ENCODE results near the gene LRRK2.
"Not testable (repeated sequence)": the region's sequence is repeated elsewhere in the genome, so short reads cannot be mapped to it uniquely, and the experiment has no call there.

The LRRK2 gene

DNA sequence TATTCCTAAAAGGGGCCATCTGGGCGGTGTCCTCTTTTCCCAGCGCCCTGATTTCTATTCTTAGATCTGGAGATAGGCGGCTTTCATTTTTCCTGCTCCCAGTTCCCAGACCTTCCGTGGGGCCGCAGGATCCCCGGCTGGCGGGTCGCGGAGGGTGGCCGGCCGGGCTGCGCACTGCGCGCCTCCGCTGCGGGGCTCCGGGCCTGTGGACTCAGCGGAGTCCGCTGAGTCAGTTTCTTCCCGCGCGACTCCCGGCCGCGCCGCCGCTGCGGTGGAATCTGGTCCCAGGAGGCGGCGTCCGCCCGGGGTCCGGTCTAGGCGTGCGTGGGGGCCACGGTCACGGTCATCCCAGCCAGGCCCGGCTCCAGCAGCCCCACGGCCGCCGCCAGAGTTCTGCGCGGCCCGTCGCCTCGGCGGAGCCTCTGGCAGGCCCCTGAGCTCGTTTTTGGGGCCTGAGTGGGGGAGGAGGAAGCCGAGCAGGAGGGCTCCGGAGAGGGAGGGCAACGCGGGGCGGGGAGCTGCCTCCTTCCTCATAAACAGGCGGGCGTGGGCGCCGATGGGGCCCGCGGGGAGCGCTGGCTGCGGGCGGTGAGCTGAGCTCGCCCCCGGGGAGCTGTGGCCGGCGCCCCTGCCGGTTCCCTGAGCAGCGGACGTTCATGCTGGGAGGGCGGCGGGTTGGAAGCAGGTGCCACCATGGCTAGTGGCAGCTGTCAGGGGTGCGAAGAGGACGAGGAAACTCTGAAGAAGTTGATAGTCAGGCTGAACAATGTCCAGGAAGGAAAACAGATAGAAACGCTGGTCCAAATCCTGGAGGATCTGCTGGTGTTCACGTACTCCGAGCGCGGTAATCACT is at the start of gene LRRK2:
TSS of gene LRRK2 (plus strand) at position 559 of the 853 bp plus-strand sequence. CDS start at position 694, 135 bp downstream.
- peak; percentile 10 for DNase-seq

GRCh38 chr12:40175045-40175444 is 49.8 kb upstream of the LRRK2 start:
- DNase-seq: no peak

GRCh38 chr12:40175489-40175888 is 49.3 kb upstream of the LRRK2 start:
- no peak for DNase-seq

DNA sequence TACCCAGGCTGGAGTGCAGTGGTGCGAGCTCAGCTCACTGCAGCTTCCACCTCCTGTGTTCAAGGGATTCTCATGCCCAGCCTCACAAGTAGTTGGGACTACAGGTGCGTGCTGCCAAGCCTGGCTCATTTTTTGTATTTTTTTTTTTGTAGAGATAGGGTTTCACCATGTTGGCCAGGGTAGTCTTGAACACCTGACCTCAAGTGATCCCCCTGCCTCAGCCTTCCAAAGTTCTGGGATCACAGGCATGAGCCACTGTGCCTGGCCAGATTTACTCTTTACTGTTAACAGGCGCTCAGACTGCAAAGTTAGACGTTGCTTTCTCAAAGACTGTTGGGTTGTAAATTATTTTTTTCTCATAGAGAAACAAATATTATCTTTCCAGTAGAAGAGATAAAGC is 46.1 kb upstream of the LRRK2 start:
- DNase-seq: no peak

DNA sequence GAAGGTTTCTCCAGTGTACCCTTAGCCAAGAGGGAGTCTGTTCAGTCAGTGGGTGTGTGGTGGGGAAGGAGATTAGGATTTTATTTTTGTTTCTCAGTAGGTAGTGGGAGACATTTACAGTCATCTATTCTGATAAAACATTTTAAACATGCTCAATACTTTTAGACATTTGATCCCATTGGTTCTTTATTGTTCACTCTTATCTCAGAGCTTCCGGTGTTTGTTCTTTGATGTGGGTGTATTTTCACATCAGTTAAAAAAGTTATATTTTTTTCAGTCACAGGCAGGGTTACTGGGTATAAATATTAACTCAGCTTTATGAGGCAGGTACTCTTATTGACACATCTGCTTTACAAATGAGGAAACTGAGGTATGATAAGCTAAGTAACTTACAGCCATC is 43.3 kb upstream of the LRRK2 start:
- no peak for DNase-seq

DNA sequence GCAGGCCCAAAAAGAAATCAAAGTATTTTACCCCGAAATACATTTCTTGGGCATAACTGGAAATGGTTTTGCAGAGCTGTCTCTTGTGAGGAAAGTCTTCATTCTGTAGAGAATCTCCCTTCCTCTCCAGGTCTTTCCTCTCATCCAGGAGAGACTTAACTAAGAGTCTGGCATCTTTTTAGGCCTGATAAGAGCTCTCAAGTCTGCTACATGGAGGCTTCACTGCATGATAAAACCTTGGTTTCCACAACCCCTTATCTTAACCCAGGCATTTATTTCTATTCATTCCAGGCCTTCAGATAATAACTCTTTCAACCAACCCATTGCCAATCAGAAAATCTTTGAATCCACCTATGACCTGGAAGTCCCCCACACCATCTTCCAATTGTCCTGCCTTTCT is 41.1 kb upstream of the LRRK2 start:
- DNase-seq: no peak

DNA sequence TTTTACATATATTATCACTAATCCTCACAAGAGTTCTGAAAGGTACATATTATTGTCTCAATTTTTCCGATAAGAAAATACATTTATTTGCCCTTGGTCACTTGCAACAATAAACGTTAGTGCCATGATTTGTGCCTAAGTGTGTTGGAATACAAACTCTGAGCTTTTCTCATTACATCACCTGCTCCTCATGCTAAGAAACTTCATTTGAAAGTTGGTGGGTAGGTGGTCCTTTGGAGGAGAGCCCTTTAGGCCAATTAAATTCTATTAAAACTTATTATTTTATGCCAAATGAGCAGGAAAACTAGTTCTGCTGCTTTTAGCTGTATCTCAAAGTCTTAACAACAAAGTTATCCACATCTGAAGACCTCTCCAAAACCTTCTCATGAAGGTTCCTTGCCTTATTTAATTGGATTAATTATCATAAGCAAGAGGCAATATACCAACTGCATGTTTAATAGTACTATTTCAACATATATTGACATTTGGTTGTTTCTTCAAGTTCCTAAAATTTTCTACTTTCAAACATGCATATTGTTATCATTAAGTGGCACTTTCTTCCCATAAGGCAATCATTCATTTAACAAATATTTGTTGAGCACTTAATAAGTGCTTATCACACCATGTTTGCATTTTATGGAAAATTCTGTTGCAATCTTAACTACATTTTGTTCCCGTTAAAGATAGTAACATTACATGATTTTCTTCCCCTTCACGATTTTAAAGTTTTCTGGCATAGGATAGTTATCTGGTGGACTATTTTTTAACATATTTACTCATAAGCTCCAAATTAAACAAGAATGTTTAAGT is 40.1 kb upstream of the LRRK2 start:
- no peak for DNase-seq

DNA sequence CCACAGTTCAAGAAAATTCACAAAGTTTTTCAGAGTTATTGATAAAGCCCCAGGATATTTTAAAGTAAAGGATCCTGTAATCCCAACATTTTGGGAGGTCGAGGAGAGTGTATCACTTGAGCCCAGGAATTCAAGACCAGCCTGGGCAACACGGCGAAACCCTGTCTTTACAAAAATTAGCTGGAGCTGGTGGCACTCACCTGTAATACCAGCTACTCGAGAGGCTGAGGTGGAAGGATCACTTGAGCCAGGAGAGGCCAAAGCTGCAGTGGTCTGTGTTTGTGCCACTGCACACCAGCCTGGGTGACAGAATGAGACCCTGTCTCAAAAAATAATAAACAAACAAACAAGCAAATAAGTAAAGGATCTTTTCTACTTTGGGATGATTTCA is 39.5 kb upstream of the LRRK2 start:
- no peak for DNase-seq

DNA sequence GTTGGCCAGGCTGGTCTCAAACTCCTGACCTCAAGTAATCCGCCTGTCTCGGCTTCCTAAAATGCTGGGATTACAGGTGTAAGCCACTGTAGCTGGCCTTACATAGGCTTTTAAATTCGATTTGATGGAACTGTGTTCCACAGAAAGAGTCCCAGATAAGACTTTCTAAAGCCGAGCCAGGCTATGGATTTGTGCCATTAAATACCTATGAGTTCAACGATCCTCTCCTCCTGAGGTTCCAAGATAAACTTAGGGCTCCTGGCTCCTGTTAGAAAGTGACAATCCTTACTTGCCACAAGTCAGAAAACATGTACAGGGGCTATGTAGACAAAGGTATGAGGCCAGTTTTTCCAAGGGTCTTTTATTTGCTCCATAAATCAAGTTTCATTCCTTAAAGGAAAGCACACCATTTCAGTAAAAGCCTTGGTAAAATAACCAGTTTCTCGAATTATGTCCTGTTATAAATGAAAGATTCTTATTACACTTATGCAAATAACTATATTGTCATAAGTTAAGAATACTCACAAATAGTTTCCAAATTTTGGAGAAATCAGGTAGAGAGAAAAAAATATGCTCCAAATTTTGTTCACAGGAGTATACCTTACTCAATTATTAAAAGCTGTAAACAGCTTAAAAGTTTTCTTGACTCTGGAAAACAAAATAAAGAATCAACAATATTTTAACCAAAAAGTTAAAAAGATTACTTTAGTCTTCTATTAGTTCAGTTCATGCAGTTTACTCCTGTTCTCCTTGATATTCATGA is 36.1 kb upstream of the LRRK2 start:
- no peak for DNase-seq

- no peak for DNase-seq
These were observed 32.0 kb upstream of the LRRK2 start for GRCh38 chr12:40192704-40193255.

- DNase-seq: no peak
These were observed 30.0 kb upstream of the LRRK2 start for GRCh38 chr12:40194846-40195245.

DNA sequence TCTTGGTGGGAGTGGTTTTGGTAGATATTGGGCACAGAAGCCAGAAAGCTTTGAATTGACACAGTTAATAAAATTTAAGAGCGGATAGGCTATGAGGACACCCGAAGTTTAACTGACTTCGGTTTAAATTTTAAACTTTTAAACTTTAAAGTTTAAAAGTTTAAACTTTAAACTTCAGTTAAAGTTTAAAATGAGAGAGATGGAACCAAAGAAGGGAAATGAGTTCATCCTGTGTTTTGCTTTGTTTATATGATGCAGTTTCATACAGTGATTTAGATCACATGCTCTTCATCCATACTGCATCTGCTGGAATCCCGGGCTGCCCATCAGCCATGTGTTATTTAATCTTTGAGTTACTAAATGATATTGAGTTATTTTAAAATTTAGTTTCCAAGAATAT is 27.2 kb upstream of the LRRK2 start:
- no peak for DNase-seq

DNA sequence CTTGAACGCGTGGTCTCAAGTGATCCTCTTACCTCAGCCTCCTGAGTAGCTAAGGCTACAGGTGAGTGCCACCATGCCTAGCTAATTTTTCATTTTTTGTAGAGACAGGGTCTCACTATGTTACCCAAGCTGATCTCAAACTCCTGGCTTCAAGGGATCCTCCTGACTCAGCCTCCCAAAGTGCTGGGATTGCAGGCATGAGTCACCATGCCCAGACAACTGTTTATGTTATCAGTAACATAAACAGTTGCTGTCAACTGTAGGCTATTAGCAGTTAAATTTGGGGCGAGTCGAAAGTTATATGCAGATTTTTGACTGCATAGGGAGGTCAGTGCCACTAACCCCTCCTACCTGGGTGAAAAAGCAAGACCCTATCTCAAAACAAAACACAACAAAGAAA is 26.2 kb upstream of the LRRK2 start:
- DNase-seq: no peak

GRCh38 chr12:40202095-40203059 is 22.4 kb upstream of the LRRK2 start:
- DNase-seq: no peak

GRCh38 chr12:40203060-40203430 is 21.8 kb upstream of the LRRK2 start:
- DNase-seq: no peak

- no peak for DNase-seq
These were observed 20.5 kb upstream of the LRRK2 start for GRCh38 chr12:40204337-40204736.

GRCh38 chr12:40207551-40207950 is 17.2 kb upstream of the LRRK2 start:
- no peak for DNase-seq

DNA sequence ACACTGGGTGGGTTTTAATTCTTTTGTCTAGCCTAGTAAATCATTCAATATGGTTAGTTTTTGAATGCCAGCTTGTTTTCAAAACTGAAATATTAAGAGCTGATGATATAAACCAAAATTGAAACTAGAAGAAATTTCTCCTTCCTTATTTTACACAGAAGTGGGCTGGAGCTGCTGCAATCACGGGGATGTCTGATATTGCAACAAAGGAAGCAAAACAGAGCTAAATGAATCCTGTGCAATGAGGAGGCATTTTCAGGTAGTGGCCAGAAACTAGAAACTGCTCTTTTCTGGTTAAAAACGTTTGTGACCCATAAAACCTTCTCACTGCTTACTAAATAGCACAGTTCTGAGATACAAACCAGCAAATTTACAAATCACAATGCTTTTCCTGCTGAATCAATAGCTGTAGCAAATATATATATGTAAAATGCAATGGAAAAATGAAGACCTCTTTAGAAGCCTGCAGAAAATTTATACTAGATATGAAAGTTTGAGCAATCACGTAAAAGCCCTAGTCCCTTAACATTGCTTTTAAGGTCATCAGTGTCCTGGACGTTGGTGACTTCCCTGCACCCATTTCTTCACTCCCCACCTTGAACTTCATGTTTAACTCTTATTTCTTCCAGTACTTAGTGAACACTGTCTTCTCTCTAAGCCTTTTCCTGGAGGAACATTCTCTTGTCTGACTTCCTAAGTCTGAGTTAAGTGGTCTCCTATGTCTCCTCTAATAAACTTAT is 15.9 kb upstream of the LRRK2 start:
- no peak for DNase-seq

GRCh38 chr12:40209886-40210285 is 14.9 kb upstream of the LRRK2 start:
- no peak for DNase-seq

GRCh38 chr12:40211186-40211585 is 13.6 kb upstream of the LRRK2 start:
- not testable (repeated sequence) for DNase-seq

GRCh38 chr12:40212566-40212965 is 12.2 kb upstream of the LRRK2 start:
- DNase-seq: no peak

All from stimulated activated CD4-positive, alpha-beta T cell treated with anti-CD3 and anti-CD28 coated beads, Interleukin-4, amount 100 ng/mL, for 24 hours (primary cell).